Measurements from ENCODE around the gene ZNF143. TPM values are rescaled to one million over a fixed set of nuclear protein-coding genes. Genes with fewer than 3 reads are reported as not detected.

Gene ZNF143
- total RNA-seq, 1 experiment from 2014 or later: 29.2 TPM

- no peaks in the 10 kb centered on the region for H3K9me3 ChIP-seq (ENCODE audit: control insufficient read depth, low read depth, low read length)
- H2AFZ ChIP-seq (ENCODE audit: low read length): no peak overlapping the region
- H3K27ac Mint-ChIP-seq: peak overlapping the region in 2 of 3 experiments; percentile 79 to 89; a peak in 4 of 7 replicates
- H4K91ac ChIP-seq (ENCODE audit: insufficient read length, low read depth, low read length): no peak overlapping the region
- no peak overlapping the region for H3K4me3 Mint-ChIP-seq
- no peaks in the 10 kb centered on the region for H3K23me2 ChIP-seq (ENCODE audit: insufficient read length, low read depth, low read length, poor library complexity, severe bottlenecking)
- H3K4me1 ChIP-seq (ENCODE audit: insufficient read depth, low read length): no peaks in the 10 kb centered on the region
- H3K27me3 ChIP-seq (ENCODE audit: insufficient read depth, low read length): no peaks in the 10 kb centered on the region
- no peaks in the 10 kb centered on the region for H3K27me3 Mint-ChIP-seq (ENCODE audit: low read depth)
- peaks cover 0 to 4% of the 10 kb centered on the region in 2 experiments; a peak in 2 of 4 replicates for H3K4me1 Mint-ChIP-seq
- no peak overlapping the region for H2BK120ac ChIP-seq (ENCODE audit: low read depth, low read length, poor library complexity, severe bottlenecking)
- no peak overlapping the region for H4K8ac ChIP-seq (replicated peaks; ENCODE audit: insufficient read length, low read depth, low read length)
- no peaks in the 10 kb centered on the region for H3K79me1 ChIP-seq (ENCODE audit: insufficient read depth, low read depth, low read length, poor library complexity, severe bottlenecking)
- no peak overlapping the region for H3K9ac ChIP-seq (ENCODE audit: extremely low read depth, insufficient read length, low read length)
- H3K23ac ChIP-seq (ENCODE audit: insufficient read length, low read depth, low read length): no peak overlapping the region
- DNase-seq: no peak
- H2AK5ac ChIP-seq (ENCODE audit: insufficient read length, low read length): no peak overlapping the region
- H2BK5ac ChIP-seq (ENCODE audit: insufficient read length, low read length): no peak overlapping the region
- WGBS (ENCODE audit: extremely low coverage, insufficient read length, low lambda C conversion rate): no CpG with 5 or more reads among the region's 6 CpGs
- no peak overlapping the region for H3K27ac ChIP-seq (ENCODE audit: insufficient read length, low read depth, low read length)
- H3K79me2 ChIP-seq (ENCODE audit: insufficient read depth, low read length): no peaks in the 10 kb centered on the region
- no peak overlapping the region for H3K4ac ChIP-seq (ENCODE audit: low read depth, low read length)
- H3K18ac ChIP-seq (ENCODE audit: insufficient read length, low read depth, low read length): no peak overlapping the region
- no peak overlapping the region for H3K4me2 ChIP-seq (ENCODE audit: insufficient read depth, insufficient read length, low read length)
- no peak for TF ChIP-seq CTCF (conservative IDR thresholded peaks at IDR 0.05)
- H3K14ac ChIP-seq (ENCODE audit: insufficient read depth, low read length): no peak overlapping the region
- no peaks in the 10 kb centered on the region for H3K9me3 Mint-ChIP-seq
- peaks cover 15 to 75% (median 58%) of the 10 kb centered on the region in 3 experiments; a peak in 6 of 7 replicates for H3K36me3 Mint-ChIP-seq (ENCODE audit: insufficient read depth in 1 of 3, low read depth in 3 of 3)
- no peak overlapping the region for H2BK12ac ChIP-seq (ENCODE audit: insufficient read length, low read depth, low read length)
- no peak overlapping the region for H2BK15ac ChIP-seq (ENCODE audit: low read depth, low read length)
- no peaks in the 10 kb centered on the region for H4K20me1 ChIP-seq (ENCODE audit: control insufficient read depth, insufficient read depth, insufficient read length)
- no peak overlapping the region for H3K56ac ChIP-seq (ENCODE audit: insufficient read length, low read depth, low read length)
- H2BK20ac ChIP-seq (ENCODE audit: low read depth, low read length, poor library complexity, severe bottlenecking): no peak overlapping the region
- H3T11ph ChIP-seq (ENCODE audit: low read length): no peak overlapping the region
- H4K5ac ChIP-seq (ENCODE audit: insufficient read length, low read depth, low read length): no peak overlapping the region
Measured at GRCh38 chr11:9495803-9496514, 35.1 kb downstream of the ZNF143 start.

All from H9 (cell line).